HG02943 (cell line): ENCODE data around the gene SPINK5.

Experiments
- ATAC-seq: cut with Tn5 transposase; IDR thresholded peaks from one replicate; pipeline ENCODE4 v1.9.1; 2021; ENCODE audit warnings: mild to moderate bottlenecking, low read depth, moderate library complexity; ENCODE audit not compliant: unreplicated experiment

SPINK5 gene

GRCh38 chr5:148172377-148172776 lies 108.6 kb downstream of the SPINK5 start:
- ATAC-seq: no peak

- ATAC-seq: no peak
Observed at GRCh38 chr5:148176480-148176879, 112.7 kb downstream of the SPINK5 start.

GRCh38 chr5:148177207-148177606 lies 113.4 kb downstream of the SPINK5 start:
- no peak for ATAC-seq

- no peak for ATAC-seq
Observed at GRCh38 chr5:148179234-148179824, 115.5 kb downstream of the SPINK5 start.

GRCh38 chr5:148186248-148187003 lies 122.6 kb downstream of the SPINK5 start:
- ATAC-seq: no peak
